B cell (primary cell): ENCODE measurements around the gene TBX1. TPM values are rescaled to one million over a fixed set of nuclear protein-coding genes. Genes with fewer than 3 reads are reported as not detected.

Source experiments
- ATAC-seq: fragments of 200-7000 bp; cut with Tn5 transposase; one replicate; pipeline ENCODE4 v1.10.0; 2021; ENCODE audit warnings: low read depth, mild to moderate bottlenecking, moderate number of reproducible peaks, moderate library complexity
- CTCF ChIA-PET: fragments of 350-600 bp; sonication (Branson Sonifier 250); formaldehyde crosslinking; loops from one replicate; lab custom pipeline; 2021; ENCODE audit warnings: antibody characterized with exemption, inconsistent platforms; lab: Charles Lee
- POLR2A ChIA-PET: fragments of 350-600 bp; sonication (Branson Sonifier 250); formaldehyde crosslinking; loops from one replicate; lab custom pipeline; 2021; ENCODE audit warnings: antibody characterized with exemption; lab: Charles Lee
- DNase-seq: peaks from one replicate; pipeline ENCODE4 v3.0.0; 2013
- H2AFZ ChIP-seq: 2 replicates; pipeline ENCODE4 v1.6.1; 2012; ENCODE audit warnings: mild to moderate bottlenecking, low read depth, low read length; ENCODE audit not compliant: insufficient read depth, poor library complexity, severe bottlenecking
- H3K27ac ChIP-seq, 2 donors: 1 replicate in 1 of 2; 2 replicates in 1 of 2; pipeline ENCODE4 v1.5.1; 2012 to 2013; ENCODE audit warnings: low read length in 2 of 2, mild to moderate bottlenecking in 2 of 2, moderate library complexity in 1 of 2
- H3K27me3 ChIP-seq, 4 experiments: fragments of 200-600 bp in 1 of 4; sonication (generic) in 1 of 4; replicated peaks in 1 of 4; 1 replicate in 2 of 4; 2 replicates in 2 of 4; pipeline versions ENCODE4 v1.6.1 to v1.7.0; 2013 to 2016; ENCODE audit warnings: low read length in 3 of 4, mild to moderate bottlenecking in 2 of 4, mixed read lengths in 1 of 4, moderate library complexity in 1 of 4; ENCODE audit not compliant: insufficient read depth in 4 of 4, control insufficient read depth in 3 of 4; ENCODE audit errors: control extremely low read depth in 1 of 4
- H3K36me3 ChIP-seq, 2 experiments: replicated peaks in 1 of 2; 1 replicate in 1 of 2; 2 replicates in 1 of 2; pipeline versions ENCODE4 v1.6.1 to v1.7.1; 2013; ENCODE audit warnings: low read length in 1 of 2; ENCODE audit not compliant: insufficient read depth in 2 of 2, control insufficient read depth in 1 of 2; ENCODE audit errors: control extremely low read depth in 1 of 2, extremely low read depth in 1 of 2
- H3K4me1 ChIP-seq, 2 donors: fragments of 200-600 bp in 1 of 2; sonication (generic) in 1 of 2; 1 replicate in 1 of 2; 2 replicates in 1 of 2; pipeline versions ENCODE4 v1.5.1 to v1.6.1; 2013 to 2017; ENCODE audit warnings: low read length in 2 of 2; ENCODE audit not compliant: control insufficient read depth in 2 of 2, insufficient read depth in 2 of 2
- H3K4me2 ChIP-seq: replicated peaks from 2 replicates; pipeline ENCODE3; 2012; ENCODE audit warnings: mild to moderate bottlenecking, low read depth, low read length; ENCODE audit not compliant: poor library complexity, severe bottlenecking
- H3K4me3 ChIP-seq, 5 experiments: fragments of 200-600 bp in 1 of 5; sonication (generic) in 1 of 5; 1 replicate in 3 of 5; 2 replicates in 2 of 5; pipeline versions ENCODE4 v1.5.1 to v1.7.0; 2011 to 2016; ENCODE audit warnings: low read length in 4 of 5, mild to moderate bottlenecking in 4 of 5, low read depth in 2 of 5, control low read depth in 1 of 5, moderate library complexity in 1 of 5; ENCODE audit not compliant: insufficient read depth in 1 of 5; ENCODE audit errors: control extremely low read depth in 1 of 5, extremely low read depth in 1 of 5
- H3K79me2 ChIP-seq: fragments of 200-600 bp; sonication (generic); one replicate; pipeline ENCODE4 v1.6.0; 2016; ENCODE audit warnings: low read length; ENCODE audit not compliant: control insufficient read depth, insufficient read depth
- H3K9ac ChIP-seq: fragments of 200-600 bp; sonication (generic); 2 replicates; pipeline ENCODE4 v1.6.1; 2017; ENCODE audit warnings: mild to moderate bottlenecking, low read length, moderate library complexity
- H3K9me3 ChIP-seq, 3 donors: one replicate each; pipeline versions ENCODE4 v1.6.1 to v1.7.1; 2013; ENCODE audit warnings: low read length in 2 of 3; ENCODE audit not compliant: control insufficient read depth in 2 of 3, insufficient read depth in 1 of 3; ENCODE audit errors: control extremely low read depth in 1 of 3
- H4K20me1 ChIP-seq: 2 replicates; pipeline ENCODE4 v1.6.0; 2012; ENCODE audit warnings: mild to moderate bottlenecking, low read length; ENCODE audit not compliant: insufficient read depth, control insufficient read depth, poor library complexity, severe bottlenecking
- H3K27ac Mint-ChIP-seq: one replicate; pipeline ENCODE4 v1.8.0; 2021; ENCODE audit warnings: mixed read lengths
- H3K27me3 Mint-ChIP-seq: one replicate; pipeline ENCODE4 v1.8.0; 2021; ENCODE audit warnings: mixed read lengths
- H3K4me1 Mint-ChIP-seq: one replicate; pipeline ENCODE4 v1.8.0; 2021; ENCODE audit warnings: mixed read lengths
- H3K4me3 Mint-ChIP-seq: one replicate; pipeline ENCODE4 v1.8.0; 2021; ENCODE audit warnings: mixed read lengths
- H3K9me3 Mint-ChIP-seq: one replicate; pipeline ENCODE4 v1.8.0; 2022; ENCODE audit warnings: mixed read lengths; ENCODE audit not compliant: insufficient read depth
- EZH2 ChIP-seq: IDR thresholded peaks from 2 replicates; pipeline ENCODE4 v1.6.1; 2012; ENCODE audit warnings: borderline replicate concordance, low read depth, mild to moderate bottlenecking, moderate library complexity, low read length; ENCODE audit not compliant: insufficient read depth, poor library complexity, severe bottlenecking
- WGBS: methylation state at CpG from one replicate; pipeline ENCODE4 v1.1.5; 2013; ENCODE audit warnings: missing lambda C conversion rate; ENCODE audit not compliant: insufficient coverage; 5-methylcytosine and 5-hydroxymethylcytosine counted together
- intact Hi-C: fragments of 100-400 bp; cut with micrococcal nuclease; formaldehyde crosslinking; loops from one replicate; pipeline ENCODE4 v1.10.0; 2022
- polyA plus RNA-seq: library from polyadenylated mRNA; depleted of rRNA; stranded (reverse); fragments of >200 nt; gene quantifications from 2 replicates; pipeline ENCODE4 v1.2.3, GENCODE V29; 2012
- total RNA-seq, 2 donors: library from RNA; stranded (reverse); fragments of 120-200 nt in 1 of 2; gene quantifications; 1 replicate in 1 of 2; 2 replicates in 1 of 2; pipeline versions ENCODE4 v1.2.3 to v1.2.4, GENCODE V29; 2013 to 2022
- TF ChIP-seq, protein P1 (sequence below): fragments of 200-600 bp; IDR thresholded peaks from one replicate; pipeline ENCODE4 v1.8.0; 2022; ENCODE audit warnings: antibody characterized with exemption, mild to moderate bottlenecking

Gene TBX1
- total and polyA plus RNA-seq, 2 donors (not counting 1 experiment from before 2014, with no cell fraction given): not detected

DNA sequence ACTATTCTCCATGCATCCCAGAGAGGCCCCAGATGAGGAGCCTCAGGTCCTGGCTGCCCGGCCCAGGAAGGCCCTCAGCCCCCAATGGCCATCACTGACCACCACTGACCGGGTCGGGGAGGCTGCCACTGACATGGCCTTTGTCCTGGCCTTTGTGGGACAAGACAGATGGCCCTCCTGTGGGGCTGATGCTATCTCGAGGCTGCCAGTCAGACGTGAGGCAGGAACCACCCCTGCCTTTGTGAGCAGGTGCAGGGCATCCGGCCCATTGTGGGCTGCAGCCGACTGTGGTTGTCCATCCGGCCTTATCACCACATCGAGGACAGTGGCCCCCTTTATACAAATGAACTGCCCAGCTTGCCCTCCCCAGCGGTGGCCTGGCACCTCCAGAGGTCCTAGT, 31.7 kb upstream of the TBX1 start:
- H4K20me1 ChIP-seq: no peaks in the 10 kb centered on the region
- H3K4me1 Mint-ChIP-seq: peaks cover 9% of the 10 kb centered on the region
- CTCF ChIA-PET: interaction anchor here (2.4 to 6.6 kb wide), 3 partner anchors 183 to 219 kb away, joined by 15 to 210 read pairs (median 23); no protein-coding TSS in a partner anchor
- no peak overlapping the region for H3K9ac ChIP-seq
- no peaks in the 10 kb centered on the region for H3K79me2 ChIP-seq
- peaks cover 0 to 19% (median 3%) of the 10 kb centered on the region in 4 experiments for H3K27me3 ChIP-seq
- H3K4me3 Mint-ChIP-seq: no peak overlapping the region
- WGBS: 69% methylated on average over 8 of the region's 10 CpGs
- ATAC-seq (no peak), DNase-seq (no peak)
- intact Hi-C loops: no loop called here
- peaks cover 15% of the 10 kb centered on the region for H3K27me3 Mint-ChIP-seq
- H3K4me1 ChIP-seq: peaks cover 9 to 12% of the 10 kb centered on the region in 2 donors
- H3K36me3 ChIP-seq: no peaks in the 10 kb centered on the region
- H3K27ac Mint-ChIP-seq: no peak overlapping the region
- POLR2A ChIA-PET: no interaction called here
- H3K9me3 Mint-ChIP-seq: no peaks in the 10 kb centered on the region
- TF ChIP-seq, protein P1, sequence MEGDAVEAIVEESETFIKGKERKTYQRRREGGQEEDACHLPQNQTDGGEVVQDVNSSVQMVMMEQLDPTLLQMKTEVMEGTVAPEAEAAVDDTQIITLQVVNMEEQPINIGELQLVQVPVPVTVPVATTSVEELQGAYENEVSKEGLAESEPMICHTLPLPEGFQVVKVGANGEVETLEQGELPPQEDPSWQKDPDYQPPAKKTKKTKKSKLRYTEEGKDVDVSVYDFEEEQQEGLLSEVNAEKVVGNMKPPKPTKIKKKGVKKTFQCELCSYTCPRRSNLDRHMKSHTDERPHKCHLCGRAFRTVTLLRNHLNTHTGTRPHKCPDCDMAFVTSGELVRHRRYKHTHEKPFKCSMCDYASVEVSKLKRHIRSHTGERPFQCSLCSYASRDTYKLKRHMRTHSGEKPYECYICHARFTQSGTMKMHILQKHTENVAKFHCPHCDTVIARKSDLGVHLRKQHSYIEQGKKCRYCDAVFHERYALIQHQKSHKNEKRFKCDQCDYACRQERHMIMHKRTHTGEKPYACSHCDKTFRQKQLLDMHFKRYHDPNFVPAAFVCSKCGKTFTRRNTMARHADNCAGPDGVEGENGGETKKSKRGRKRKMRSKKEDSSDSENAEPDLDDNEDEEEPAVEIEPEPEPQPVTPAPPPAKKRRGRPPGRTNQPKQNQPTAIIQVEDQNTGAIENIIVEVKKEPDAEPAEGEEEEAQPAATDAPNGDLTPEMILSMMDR: no peak
- no peak for TF ChIP-seq EZH2
- H3K27ac ChIP-seq: no peak overlapping the region
- no peak overlapping the region for H3K4me2 ChIP-seq
- H2AFZ ChIP-seq: no peak overlapping the region
- H3K9me3 ChIP-seq: no peaks in the 10 kb centered on the region
- no peak overlapping the region for H3K4me3 ChIP-seq

DNA sequence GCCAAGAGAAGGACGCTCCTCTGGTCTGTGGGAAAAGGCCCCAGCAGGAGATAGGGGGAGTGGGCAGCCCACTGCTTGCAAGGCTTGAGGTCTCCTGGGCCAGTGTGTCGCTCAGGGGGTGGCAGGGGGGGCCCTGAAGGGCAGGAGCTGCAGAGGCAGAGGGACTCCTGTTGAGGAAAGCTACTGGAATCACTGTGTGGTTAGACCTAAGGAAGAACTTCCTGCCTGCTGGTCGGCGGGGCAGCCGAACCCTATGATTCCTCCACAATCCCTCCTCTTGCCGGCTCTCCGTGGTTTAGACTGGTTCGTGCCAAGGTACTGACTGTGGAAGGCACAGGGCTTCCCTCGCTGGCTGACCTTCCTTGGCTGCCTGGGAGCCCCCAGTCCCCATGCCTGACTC, 31.1 kb upstream of the TBX1 start:
- H3K27me3 Mint-ChIP-seq: peaks cover 14% of the 10 kb centered on the region

More for the DNA sequence above, 31.1 kb upstream of the TBX1 start:
- Histone ChIP-seq H3K79me2 (no peaks in the 10 kb centered on the region), H3K9me3 (no peaks in the 10 kb centered on the region), H3K4me2 (no peak overlapping the region), H4K20me1 (no peaks in the 10 kb centered on the region), H3K4me3 (no peak overlapping the region), H3K36me3 (no peaks in the 10 kb centered on the region), H2AFZ (no peak overlapping the region), H3K27me3 (peaks cover 0 to 17% (median 3%) of the 10 kb centered on the region in 4 experiments), H3K9ac (no peak overlapping the region), H3K4me1 (peaks cover 9% of the 10 kb centered on the region in 2 donors), H3K27ac (no peak overlapping the region)
- ATAC-seq: no peak
- TF ChIP-seq, protein P1: no peak
- TF ChIP-seq EZH2: no peak
- WGBS: 77% methylated on average over 9 of the region's 9 CpGs
- POLR2A ChIA-PET: no interaction called here
- intact Hi-C loops: no loop called here
- CTCF ChIA-PET: interaction anchor here (1.0 to 6.6 kb wide), 12 partner anchors 18 to 224 kb away, joined by 3 to 210 read pairs (median 9); no protein-coding TSS in a partner anchor
- no peak overlapping the region for H3K27ac Mint-ChIP-seq
- DNase-seq: no peak
- no peaks in the 10 kb centered on the region for H3K9me3 Mint-ChIP-seq
- peaks cover 7% of the 10 kb centered on the region for H3K4me1 Mint-ChIP-seq
- no peak overlapping the region for H3K4me3 Mint-ChIP-seq
